Fibroblast of peridontal ligament (primary cell): ENCODE results near the gene SYPL2.
"Not testable (repeated sequence)": the region's sequence is repeated elsewhere in the genome, so short reads cannot be mapped to it uniquely, and the experiment has no call there.

Source experiments
- DNase-seq: peaks from one replicate; pipeline ENCODE4 v3.0.0-alpha.2; 2010; ENCODE audit errors: extremely low read depth

The SYPL2 gene

GRCh38 chr1:109466452-109467300, at the start of gene SYPL2:
Gene SYPL2, plus strand, starts transcription at chr1:109466546. Its CDS starts 298 bp downstream, at chr1:109466844.
- no peak for DNase-seq

GRCh38 chr1:109423498-109423897, 42.8 kb upstream of the SYPL2 start:
- no peak for DNase-seq

GRCh38 chr1:109425391-109426280, 40.7 kb upstream of the SYPL2 start:
- DNase-seq = peak; percentile 44

GRCh38 chr1:109426281-109427170, 39.8 kb upstream of the SYPL2 start, which contains the start of gene PSMA5:
Gene PSMA5, minus strand, starts transcription at chr1:109426448. Its CDS starts 118 bp downstream, at chr1:109426330.
- peak; percentile 99 for DNase-seq

- peak; percentile 46 for DNase-seq
Observed at GRCh38 chr1:109427171-109427467, 39.2 kb upstream of the SYPL2 start.

- DNase-seq = peak; percentile 56
Observed at GRCh38 chr1:109432336-109432735, 34.0 kb upstream of the SYPL2 start.

- DNase-seq = no peak
Observed at GRCh38 chr1:109433322-109433721, 33.0 kb upstream of the SYPL2 start.

GRCh38 chr1:109434484-109434883, 31.9 kb upstream of the SYPL2 start:
- DNase-seq = no peak

- peak; percentile 94 for DNase-seq
Observed at GRCh38 chr1:109438798-109439297, 27.5 kb upstream of the SYPL2 start.

- DNase-seq = peak; percentile 49
Observed at GRCh38 chr1:109441069-109441468, 25.3 kb upstream of the SYPL2 start.

- no peak for DNase-seq
Observed at GRCh38 chr1:109443476-109443875, 22.9 kb upstream of the SYPL2 start.

- peak; percentile 33 for DNase-seq
Observed at GRCh38 chr1:109444346-109444745, 22.0 kb upstream of the SYPL2 start.

- not testable (repeated sequence) for DNase-seq
Observed at GRCh38 chr1:109445949-109446695, 20.2 kb upstream of the SYPL2 start.

- DNase-seq = no peak
Observed at GRCh38 chr1:109447524-109447923, 18.8 kb upstream of the SYPL2 start.

- no peak for DNase-seq
Observed at GRCh38 chr1:109454497-109455133, 11.7 kb upstream of the SYPL2 start.

- DNase-seq = no peak
Observed at GRCh38 chr1:109457819-109458218, 8.5 kb upstream of the SYPL2 start.

GRCh38 chr1:109466125-109466451, 258 bp upstream of the SYPL2 start:
- no peak for DNase-seq

- no peak for DNase-seq
Observed at GRCh38 chr1:109467301-109467777, 993 bp downstream of the SYPL2 start.

- DNase-seq = no peak
Observed at GRCh38 chr1:109468061-109468460, 1.7 kb downstream of the SYPL2 start.

GRCh38 chr1:109468903-109469302, 2.6 kb downstream of the SYPL2 start:
- no peak for DNase-seq
